K562 (cell line): ENCODE results near the gene HSD17B12. TPM values are rescaled to one million over a fixed set of nuclear protein-coding genes. Genes with fewer than 3 reads are reported as not detected.

Experiments used
- JUN ChIP-seq, 2 experiments: sonication (generic) in 1 of 2; formaldehyde crosslinking in 1 of 2; IDR thresholded peaks; 2 replicates each; pipeline versions ENCODE4 v1.6.1 to v1.8.0; 2012 to 2022; ENCODE audit warnings: borderline replicate concordance in 2 of 2, mild to moderate bottlenecking in 2 of 2, improper control_type of control experiment in 1 of 2, low read depth in 1 of 2, low read length in 1 of 2, missing genetic modification reagents in 1 of 2
- KLF13 ChIP-seq: fragments of 450-650 bp; IDR thresholded peaks from 2 replicates; pipeline ENCODE4 v1.6.1; 2016; ENCODE audit warnings: missing genetic modification characterization, low read depth, mild to moderate bottlenecking, missing compliant biosample characterization, moderate library complexity, borderline replicate concordance
- MTA3 ChIP-seq: fragments of 450-650 bp; formaldehyde crosslinking; IDR thresholded peaks from 2 replicates; pipeline ENCODE4 v1.6.1; 2017; ENCODE audit warnings: mild to moderate bottlenecking, borderline replicate concordance
- NR2C1 ChIP-seq, 2 experiments: fragments of 450-650 bp; IDR thresholded peaks; 2 replicates each; pipeline ENCODE4 v1.6.1; 2017; ENCODE audit warnings: mild to moderate bottlenecking in 2 of 2, antibody characterized with exemption in 1 of 2, inconsistent platforms in 1 of 2, missing compliant biosample characterization in 1 of 2, missing genetic modification characterization in 1 of 2
- RAD21 ChIP-seq, 2 experiments: fragments of 250-450 bp in 1 of 2; fragments of 450-650 bp in 1 of 2; sonication (Bioruptor Pico) in 1 of 2; formaldehyde crosslinking in 1 of 2; IDR thresholded peaks in 1 of 2; conservative IDR thresholded peaks in 1 of 2; 2 replicates each; pipeline versions ENCODE4 v1.4.0 to v1.8.0; 2020 to 2022; ENCODE audit warnings: mild to moderate bottlenecking in 2 of 2, moderate library complexity in 1 of 2
- RB1 ChIP-seq: fragments of 450-650 bp; IDR thresholded peaks from 2 replicates; pipeline ENCODE4 v1.6.1; 2017; ENCODE audit warnings: low read depth, mild to moderate bottlenecking
- SMARCE1 ChIP-seq: fragments of 450-650 bp; IDR thresholded peaks from 2 replicates; pipeline ENCODE4 v1.7.1; 2016; ENCODE audit warnings: mild to moderate bottlenecking
- SUPT5H ChIP-seq: fragments of 450-650 bp; IDR thresholded peaks from 2 replicates; pipeline ENCODE4 v1.6.1; 2016
- XRCC5 ChIP-seq: fragments of 200-400 bp; formaldehyde crosslinking; IDR thresholded peaks from 2 replicates; pipeline ENCODE4 v1.6.1; 2017; ENCODE audit warnings: low read depth, mild to moderate bottlenecking, low read length
- ZNF165 ChIP-seq: fragments of 250-450 bp; sonication (Bioruptor Pico); IDR thresholded peaks from 2 replicates; pipeline ENCODE4 v1.4.0; 2020; ENCODE audit warnings: borderline replicate concordance
- polyA plus RNA-seq, 8 experiments: library from polyadenylated mRNA; depleted of rRNA in 4 of 8; stranded (reverse) in 5 of 8; unstranded in 3 of 8; fragments of >200 nt; fragmentation: Nextera tagmentation in 2 of 8; fragmentation: Illumina TruSeq in 1 of 8; extraction: Ambion mirVana in 2 of 8; extraction: Trizol in 1 of 8; gene quantifications; 2 replicates each; pipeline versions ENCODE4 v1.2.1 to v1.2.3, GENCODE V29; 2011 to 2014; ENCODE audit warnings: inconsistent platforms in 1 of 8, missing spikeins in 1 of 8
- total RNA-seq, 7 experiments: library from RNA; depleted of rRNA in 6 of 7; stranded (reverse); fragments of >200 nt in 6 of 7; fragmentation: Illumina TruSeq in 2 of 7; extraction: Trizol in 2 of 7; gene quantifications; 2 replicates each; pipeline versions ENCODE4 v1.2.1 to v1.2.3, GENCODE V29; 2011 to 2021; ENCODE audit warnings: low replicate concordance in 1 of 7
- TF ChIP-seq, protein P1 (sequence below): fragments of 450-650 bp; IDR thresholded peaks from 2 replicates; pipeline ENCODE4 v1.6.1; 2016
- TF ChIP-seq, protein P2 (sequence below): fragments of 250-450 bp; sonication (Bioruptor Pico); IDR thresholded peaks from 2 replicates; pipeline ENCODE4 v1.5.0; 2022; ENCODE audit warnings: mild to moderate bottlenecking
- TF ChIP-seq, protein P3 (sequence below): fragments of 250-450 bp; sonication (Bioruptor Pico); IDR thresholded peaks from 2 replicates; pipeline ENCODE4 v1.8.0; 2021; ENCODE audit warnings: mild to moderate bottlenecking, moderate library complexity

The HSD17B12 gene
- total and polyA plus RNA-seq, 9 of the 15 experiments (the other 6 are each of a cell fraction or from before 2014, with no cell fraction given), result 9.1 to 34.5 (median 23.3) TPM

DNA sequence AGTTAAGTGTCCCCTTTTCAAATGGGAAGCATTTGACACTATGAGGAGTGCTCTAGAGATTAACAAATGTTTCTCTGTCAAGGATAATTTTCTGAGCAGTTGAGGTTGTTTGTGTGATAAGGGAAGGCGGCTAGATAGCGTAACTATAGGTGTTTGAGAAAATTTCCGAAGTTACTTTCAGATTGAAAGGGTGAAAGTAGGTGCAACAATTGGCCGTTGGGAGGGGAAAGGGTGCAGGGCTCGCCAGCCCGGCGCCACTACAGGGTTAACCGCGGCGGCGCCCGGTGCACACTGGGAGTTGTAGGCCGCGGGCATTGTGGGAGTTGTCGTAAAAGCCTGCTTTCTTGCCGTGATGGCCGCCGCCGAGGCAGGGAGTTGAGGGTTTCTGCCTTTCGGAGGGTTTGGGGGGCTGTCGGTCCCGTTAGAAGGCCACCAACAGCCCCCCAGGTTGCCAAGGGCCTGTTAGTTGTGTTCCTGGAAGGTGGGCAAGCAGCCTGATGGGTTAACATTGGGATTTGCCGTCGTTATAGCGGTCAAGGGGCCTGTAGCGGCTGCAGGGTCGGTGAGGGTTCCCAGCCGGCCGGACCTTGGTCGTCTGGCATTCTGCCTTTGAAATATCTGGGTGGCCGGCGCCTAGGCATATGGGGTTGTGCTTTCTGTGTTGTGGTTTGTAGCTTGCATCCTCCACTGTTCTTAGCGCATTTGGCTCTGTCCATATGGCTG, 36.5 kb upstream of the HSD17B12 start (continued):
- TF ChIP-seq, protein P1, sequence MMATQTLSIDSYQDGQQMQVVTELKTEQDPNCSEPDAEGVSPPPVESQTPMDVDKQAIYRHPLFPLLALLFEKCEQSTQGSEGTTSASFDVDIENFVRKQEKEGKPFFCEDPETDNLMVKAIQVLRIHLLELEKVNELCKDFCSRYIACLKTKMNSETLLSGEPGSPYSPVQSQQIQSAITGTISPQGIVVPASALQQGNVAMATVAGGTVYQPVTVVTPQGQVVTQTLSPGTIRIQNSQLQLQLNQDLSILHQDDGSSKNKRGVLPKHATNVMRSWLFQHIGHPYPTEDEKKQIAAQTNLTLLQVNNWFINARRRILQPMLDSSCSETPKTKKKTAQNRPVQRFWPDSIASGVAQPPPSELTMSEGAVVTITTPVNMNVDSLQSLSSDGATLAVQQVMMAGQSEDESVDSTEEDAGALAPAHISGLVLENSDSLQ, result no peak
- TF ChIP-seq RB1 (peak; percentile 70; the same call in 1 of the 2 replicates), NR2C1 (IDR thresholded peaks at IDR 0.05) (peak; percentile 70), NR2C1 (tag; IDR thresholded peaks at IDR 0.05) (peak; percentile 88), ZNF165 (CRISPR knock-in tag) (no peak), SUPT5H (peak; percentile 87), KLF13 (no peak), XRCC5 (peak; percentile 81; the same call in 1 of the 2 replicates), MTA3 (peak; percentile 48; the same call in 1 of the 2 replicates), JUN (IDR thresholded peaks at IDR 0.05; ENCODE audit: borderline replicate concordance, low read depth, low read length) (0 out of 2 replicates have a peak, but pooled peaks have one; percentile 11), JUN (CRISPR knock-in tag; IDR thresholded peaks at IDR 0.05; ENCODE audit: borderline replicate concordance) (no peak), SMARCE1 (peak; percentile 35; the same call in 1 of the 2 replicates), RAD21 (CRISPR knock-in tag; conservative IDR thresholded peaks at IDR 0.05 in 1 of 2, IDR thresholded peaks at IDR 0.05 in 1 of 2) (peak in 1 of 2 experiments; percentile 7; a peak in 2 of 4 replicates)
- TF ChIP-seq, protein P2, sequence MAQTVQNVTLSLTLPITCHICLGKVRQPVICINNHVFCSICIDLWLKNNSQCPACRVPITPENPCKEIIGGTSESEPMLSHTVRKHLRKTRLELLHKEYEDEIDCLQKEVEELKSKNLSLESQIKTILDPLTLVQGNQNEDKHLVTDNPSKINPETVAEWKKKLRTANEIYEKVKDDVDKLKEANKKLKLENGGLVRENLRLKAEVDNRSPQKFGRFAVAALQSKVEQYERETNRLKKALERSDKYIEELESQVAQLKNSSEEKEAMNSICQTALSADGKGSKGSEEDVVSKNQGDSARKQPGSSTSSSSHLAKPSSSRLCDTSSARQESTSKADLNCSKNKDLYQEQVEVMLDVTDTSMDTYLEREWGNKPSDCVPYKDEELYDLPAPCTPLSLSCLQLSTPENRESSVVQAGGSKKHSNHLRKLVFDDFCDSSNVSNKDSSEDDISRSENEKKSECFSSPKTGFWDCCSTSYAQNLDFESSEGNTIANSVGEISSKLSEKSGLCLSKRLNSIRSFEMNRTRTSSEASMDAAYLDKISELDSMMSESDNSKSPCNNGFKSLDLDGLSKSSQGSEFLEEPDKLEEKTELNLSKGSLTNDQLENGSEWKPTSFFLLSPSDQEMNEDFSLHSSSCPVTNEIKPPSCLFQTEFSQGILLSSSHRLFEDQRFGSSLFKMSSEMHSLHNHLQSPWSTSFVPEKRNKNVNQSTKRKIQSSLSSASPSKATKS, result no peak
- TF ChIP-seq, protein P3, sequence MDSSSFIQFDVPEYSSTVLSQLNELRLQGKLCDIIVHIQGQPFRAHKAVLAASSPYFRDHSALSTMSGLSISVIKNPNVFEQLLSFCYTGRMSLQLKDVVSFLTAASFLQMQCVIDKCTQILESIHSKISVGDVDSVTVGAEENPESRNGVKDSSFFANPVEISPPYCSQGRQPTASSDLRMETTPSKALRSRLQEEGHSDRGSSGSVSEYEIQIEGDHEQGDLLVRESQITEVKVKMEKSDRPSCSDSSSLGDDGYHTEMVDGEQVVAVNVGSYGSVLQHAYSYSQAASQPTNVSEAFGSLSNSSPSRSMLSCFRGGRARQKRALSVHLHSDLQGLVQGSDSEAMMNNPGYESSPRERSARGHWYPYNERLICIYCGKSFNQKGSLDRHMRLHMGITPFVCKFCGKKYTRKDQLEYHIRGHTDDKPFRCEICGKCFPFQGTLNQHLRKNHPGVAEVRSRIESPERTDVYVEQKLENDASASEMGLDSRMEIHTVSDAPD (CRISPR knock-in tag), result no peak
